Keratinocyte (primary cell): ENCODE measurements around the gene HMCES. TPM values are rescaled to one million over a fixed set of nuclear protein-coding genes. Genes with fewer than 3 reads are reported as not detected.

ENCODE experiments used
- DNase-seq: peaks from one replicate; pipeline ENCODE4 v3.0.0-alpha.2; 2011; ENCODE audit warnings: low read depth, missing footprints, low spot score
- FAIRE-seq: peaks from 2 replicates; lab custom pipeline; 2011; peaks lifted over from hg19 to GRCh38; lab: Jason Lieb, UNC
- H2AFZ ChIP-seq: 2 replicates; pipeline ENCODE4 v1.6.0; 2012; ENCODE audit warnings: low read length, control low read depth, inconsistent platforms; ENCODE audit not compliant: control insufficient read depth
- H3K27ac ChIP-seq: 2 replicates; pipeline ENCODE4 v1.5.1; 2011; ENCODE audit warnings: low read length; ENCODE audit not compliant: control insufficient read depth, insufficient read depth
- H3K27me3 ChIP-seq: 3 replicates; pipeline ENCODE4 v1.6.0; 2011; ENCODE audit warnings: low read length; ENCODE audit not compliant: control insufficient read depth, insufficient read depth; ENCODE audit errors: extremely low read depth
- H3K36me3 ChIP-seq, 2 experiments: 2 replicates in 1 of 2; 3 replicates in 1 of 2; pipeline ENCODE4 v1.5.1; 2011; ENCODE audit warnings: low read length in 2 of 2, mild to moderate bottlenecking in 1 of 2; ENCODE audit not compliant: control insufficient read depth in 2 of 2, insufficient read depth in 2 of 2; ENCODE audit errors: extremely low read depth in 1 of 2
- H3K4me1 ChIP-seq: 3 replicates; pipeline ENCODE4 v1.5.1; 2011; ENCODE audit warnings: low read length; ENCODE audit not compliant: control insufficient read depth, insufficient read depth; ENCODE audit errors: extremely low read depth
- H3K4me2 ChIP-seq: 3 replicates; pipeline ENCODE4 v1.6.0; 2011; ENCODE audit warnings: low read depth, low read length; ENCODE audit not compliant: control insufficient read depth, insufficient read depth; ENCODE audit errors: extremely low read depth
- H3K4me3 ChIP-seq, 3 experiments: fragments of 200-600 bp in 1 of 3; sonication (generic) in 1 of 3; 2 replicates in 2 of 3; 3 replicates in 1 of 3; pipeline ENCODE4 v1.5.1; 2011 to 2016; ENCODE audit warnings: low read length in 3 of 3, mild to moderate bottlenecking in 3 of 3, control low read depth in 2 of 3, inconsistent platforms in 1 of 3, low read depth in 1 of 3, mixed read lengths in 1 of 3, mixed run types in 1 of 3, moderate library complexity in 1 of 3; ENCODE audit not compliant: control insufficient read depth in 2 of 3, insufficient read depth in 2 of 3; ENCODE audit errors: extremely low read depth in 1 of 3
- H3K79me2 ChIP-seq: 2 replicates; pipeline ENCODE4 v1.6.0; 2012; ENCODE audit warnings: low read length; ENCODE audit not compliant: control insufficient read depth, insufficient read depth
- H3K9ac ChIP-seq: 3 replicates; pipeline ENCODE4 v1.6.0; 2011; ENCODE audit warnings: low read length; ENCODE audit not compliant: control insufficient read depth, insufficient read depth; ENCODE audit errors: extremely low read depth
- H3K9me1 ChIP-seq: 3 replicates; pipeline ENCODE4 v1.6.0; 2011; ENCODE audit warnings: low read length; ENCODE audit not compliant: control insufficient read depth, insufficient read depth; ENCODE audit errors: extremely low read depth
- H3K9me3 ChIP-seq: 2 replicates; pipeline ENCODE4 v1.5.1; 2012; ENCODE audit warnings: low read depth, low read length; ENCODE audit not compliant: control insufficient read depth
- H4K20me1 ChIP-seq: 3 replicates; pipeline ENCODE4 v1.6.0; 2011; ENCODE audit warnings: low read length; ENCODE audit not compliant: control insufficient read depth, insufficient read depth; ENCODE audit errors: extremely low read depth
- EZH2 ChIP-seq: IDR thresholded peaks from one replicate; pipeline ENCODE4 v1.6.1; 2012; ENCODE audit warnings: inconsistent platforms, mild to moderate bottlenecking, low read length, moderate library complexity
- dilution Hi-C: fragments of 300-500 bp; cut with MboI; formaldehyde crosslinking; loops from one replicate; pipeline ENCODE4 v1.7.0; 2020; ENCODE audit warnings: low sequenced_read_pairs; ENCODE audit not compliant: extremely low pct_ligation_motif_present
- polyA plus RNA-seq, 5 experiments: library from polyadenylated mRNA; depleted of rRNA in 3 of 5; stranded (reverse) in 3 of 5; stranded (forward) in 1 of 5; unstranded in 1 of 5; fragments of >200 nt; gene quantifications; 1 replicate in 1 of 5; 2 replicates in 3 of 5; 3 replicates in 1 of 5; pipeline versions ENCODE4 v1.2.1 to v1.2.3, GENCODE V29; 2011 to 2012; ENCODE audit warnings: missing spikeins in 2 of 5, low read depth in 1 of 5, low replicate concordance in 1 of 5
- TF ChIP-seq, protein P1 (sequence below), 3 experiments: IDR thresholded peaks in 1 of 3; conservative IDR thresholded peaks in 1 of 3; optimal IDR thresholded peaks in 1 of 3; 2 replicates in 2 of 3; 3 replicates in 1 of 3; pipeline versions ENCODE3 to v1.5.1; 2011; ENCODE audit warnings: low read length in 3 of 3, mild to moderate bottlenecking in 3 of 3, moderate library complexity in 2 of 3, control low read depth in 1 of 3, inconsistent platforms in 1 of 3; ENCODE audit not compliant: insufficient read depth in 2 of 3; ENCODE audit errors: extremely low read depth in 1 of 3

The HMCES gene
- polyA plus RNA-seq, 1 donor (not counting 4 experiments of a cell fraction or from before 2014, with no cell fraction given): 54.6 TPM

DNA sequence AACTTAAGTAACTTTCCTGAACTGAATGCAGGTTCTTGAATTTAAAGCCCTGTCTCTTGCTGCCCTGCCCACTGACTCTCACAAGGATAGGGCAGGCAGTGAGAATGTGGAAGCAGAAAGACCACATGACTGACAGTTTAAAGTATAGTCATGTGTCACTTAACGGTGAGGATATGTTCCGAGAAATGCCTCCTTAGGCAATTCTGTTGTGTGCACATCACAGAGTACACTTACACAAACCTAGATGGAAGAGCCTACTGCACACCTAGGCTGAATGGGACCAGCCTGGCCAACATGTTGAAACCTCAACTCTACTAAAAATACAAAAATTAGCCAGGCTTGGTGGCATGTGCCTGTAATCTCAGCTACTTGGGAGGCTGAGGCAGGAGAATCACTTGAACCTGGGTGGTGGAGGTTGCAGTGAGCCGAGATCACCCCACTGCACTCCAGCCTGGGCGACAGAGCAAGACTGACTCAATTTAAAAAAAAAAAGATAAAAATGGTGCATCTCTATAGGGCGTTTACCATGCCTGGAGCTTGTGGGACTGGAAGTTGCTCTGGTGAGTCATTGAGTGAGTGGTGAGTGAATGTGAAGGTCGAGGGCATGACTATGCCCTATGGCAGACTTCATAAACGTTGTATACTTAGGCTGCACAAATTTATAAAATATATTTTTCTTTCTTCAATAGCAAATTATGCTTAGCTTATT, 48.2 kb upstream of the HMCES start:
- peaks cover 48% of the 10 kb centered on the region for H3K4me1 ChIP-seq
- H3K4me3 ChIP-seq: no peak overlapping the region
- no peaks in the 10 kb centered on the region for H3K79me2 ChIP-seq
- peaks cover 6% of the 10 kb centered on the region for H3K9me1 ChIP-seq
- peak; percentile 87 for FAIRE-seq
- H2AFZ ChIP-seq: no peak overlapping the region
- peak overlapping the region; percentile 12 for H3K4me2 ChIP-seq
- peak; percentile 88 for DNase-seq
- H3K9me3 ChIP-seq: no peaks in the 10 kb centered on the region
- dilution Hi-C loops: no loop called here
- H3K27me3 ChIP-seq: no peaks in the 10 kb centered on the region
- H3K27ac ChIP-seq: peak overlapping the region; percentile 75
- no peaks in the 10 kb centered on the region for H3K36me3 ChIP-seq
- no peaks in the 10 kb centered on the region for H4K20me1 ChIP-seq
- peak overlapping the region; percentile 13 for H3K9ac ChIP-seq
- TF ChIP-seq, protein P1, sequence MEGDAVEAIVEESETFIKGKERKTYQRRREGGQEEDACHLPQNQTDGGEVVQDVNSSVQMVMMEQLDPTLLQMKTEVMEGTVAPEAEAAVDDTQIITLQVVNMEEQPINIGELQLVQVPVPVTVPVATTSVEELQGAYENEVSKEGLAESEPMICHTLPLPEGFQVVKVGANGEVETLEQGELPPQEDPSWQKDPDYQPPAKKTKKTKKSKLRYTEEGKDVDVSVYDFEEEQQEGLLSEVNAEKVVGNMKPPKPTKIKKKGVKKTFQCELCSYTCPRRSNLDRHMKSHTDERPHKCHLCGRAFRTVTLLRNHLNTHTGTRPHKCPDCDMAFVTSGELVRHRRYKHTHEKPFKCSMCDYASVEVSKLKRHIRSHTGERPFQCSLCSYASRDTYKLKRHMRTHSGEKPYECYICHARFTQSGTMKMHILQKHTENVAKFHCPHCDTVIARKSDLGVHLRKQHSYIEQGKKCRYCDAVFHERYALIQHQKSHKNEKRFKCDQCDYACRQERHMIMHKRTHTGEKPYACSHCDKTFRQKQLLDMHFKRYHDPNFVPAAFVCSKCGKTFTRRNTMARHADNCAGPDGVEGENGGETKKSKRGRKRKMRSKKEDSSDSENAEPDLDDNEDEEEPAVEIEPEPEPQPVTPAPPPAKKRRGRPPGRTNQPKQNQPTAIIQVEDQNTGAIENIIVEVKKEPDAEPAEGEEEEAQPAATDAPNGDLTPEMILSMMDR (optimal IDR thresholded peaks at IDR 0.05 in 1 of 3, IDR thresholded peaks at IDR 0.05 in 1 of 3, conservative IDR thresholded peaks at IDR 0.05 in 1 of 3; ENCODE audit: extremely low read depth in 1 of 3, insufficient read depth in 2 of 3, low read length in 3 of 3): no peak
- no peak for TF ChIP-seq EZH2

DNA sequence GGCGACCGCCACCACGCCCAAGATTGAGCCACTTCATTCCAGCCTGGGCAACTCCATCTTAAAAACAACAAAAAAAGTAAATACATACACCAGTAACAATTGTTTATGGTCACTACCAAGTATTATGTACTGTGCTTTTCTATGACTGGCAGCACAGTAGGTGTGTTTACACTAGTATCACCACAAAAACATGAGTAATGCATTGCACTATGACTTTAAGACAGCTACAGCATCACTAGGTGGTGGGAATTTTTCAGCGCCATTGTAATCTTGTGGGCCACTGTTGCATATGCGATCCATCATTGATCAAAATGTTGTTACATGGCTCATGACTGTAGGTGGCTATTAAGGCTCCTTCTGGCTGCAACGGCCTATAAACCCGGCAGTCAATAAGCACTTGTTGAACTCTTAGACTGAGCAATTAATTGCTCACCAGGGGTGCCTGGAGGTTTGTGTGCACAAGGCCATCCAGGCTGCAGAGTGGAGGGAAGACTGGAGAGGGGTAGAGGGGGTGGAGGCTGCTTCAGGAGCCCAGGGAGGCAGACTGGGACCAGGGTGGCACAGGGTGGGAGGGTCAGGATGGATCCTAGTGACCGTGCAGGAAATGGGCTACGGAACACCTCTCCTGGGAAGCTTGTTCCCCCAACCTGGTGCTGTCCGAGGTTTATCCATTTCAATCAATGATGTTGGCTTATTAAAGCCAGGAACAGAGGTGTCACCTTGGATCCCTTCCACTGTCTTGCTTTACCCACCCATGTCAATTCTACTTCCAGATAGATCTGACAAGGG, 47.1 kb upstream of the HMCES start:
- no peak for DNase-seq
- Histone ChIP-seq H3K9me1 (peaks cover 6% of the 10 kb centered on the region), H3K4me2 (no peak overlapping the region), H3K79me2 (no peaks in the 10 kb centered on the region), H3K4me1 (peaks cover 37% of the 10 kb centered on the region), H3K9ac (no peak overlapping the region), H3K4me3 (no peak overlapping the region), H3K36me3 (no peaks in the 10 kb centered on the region), H2AFZ (no peak overlapping the region), H4K20me1 (no peaks in the 10 kb centered on the region), H3K27ac (peak overlapping the region; percentile 75), H3K27me3 (no peaks in the 10 kb centered on the region), H3K9me3 (no peaks in the 10 kb centered on the region)
- dilution Hi-C loops: no loop called here
- FAIRE-seq: no peak
- no peak for TF ChIP-seq EZH2
- TF ChIP-seq, protein P1 (optimal IDR thresholded peaks at IDR 0.05 in 1 of 3, IDR thresholded peaks at IDR 0.05 in 1 of 3, conservative IDR thresholded peaks at IDR 0.05 in 1 of 3; ENCODE audit: extremely low read depth in 1 of 3, insufficient read depth in 2 of 3, low read length in 3 of 3): no peak
